PC-9 (cell line): ENCODE results near the gene EHD2. TPM values are rescaled to one million over a fixed set of nuclear protein-coding genes. Genes with fewer than 3 reads are reported as not detected.

ENCODE experiments used
- BruUV-seq: library from RNA; stranded (reverse); fragments of 400-500 nt; replicated peaks from 2 replicates; lab custom pipeline; 2021; lab: Mats Ljungman, UMichigan
- CTCF ChIA-PET: fragments of 300-600 bp; sonication (Branson Sonifier 250); formaldehyde crosslinking; loops from one replicate; lab custom pipeline; 2022; ENCODE audit warnings: antibody characterized with exemption; lab: Charles Lee
- POLR2A ChIA-PET: fragments of 300-600 bp; sonication (Branson Sonifier 250); formaldehyde crosslinking; loops from one replicate; lab custom pipeline; 2022; ENCODE audit warnings: antibody characterized with exemption; ENCODE audit not compliant: unreplicated experiment; lab: Charles Lee
- DNase-seq, 2 experiments: peaks; one replicate each; pipeline versions ENCODE4 v3.0.0 to v3.0.0-alpha.2; 2015 to 2022; ENCODE audit warnings: mixed read lengths in 1 of 2
- H2AFZ ChIP-seq: fragments of 200-600 bp; sonication (generic); 2 replicates; pipeline ENCODE4 v1.8.1; 2017; ENCODE audit warnings: antibody characterized with exemption
- H3F3A ChIP-seq: fragments of 200-600 bp; sonication (generic); 2 replicates; pipeline ENCODE4 v1.8.1; 2017; ENCODE audit warnings: antibody characterized with exemption, mild to moderate bottlenecking, low read depth; ENCODE audit not compliant: insufficient read depth
- H3K27ac ChIP-seq: fragments of 200-600 bp; sonication (generic); 2 replicates; pipeline ENCODE4 v1.6.1; 2016; ENCODE audit warnings: mixed run types
- H3K27me3 ChIP-seq: fragments of 200-600 bp; sonication (generic); 2 replicates; pipeline ENCODE4 v1.6.1; 2016; ENCODE audit warnings: low read depth, mixed run types; ENCODE audit not compliant: insufficient read depth
- H3K36me3 ChIP-seq: fragments of 200-600 bp; sonication (generic); 2 replicates; pipeline ENCODE4 v1.6.1; 2016; ENCODE audit warnings: low read depth, mixed run types
- H3K4me1 ChIP-seq: fragments of 200-600 bp; sonication (generic); replicated peaks from 2 replicates; pipeline ENCODE4 v1.6.1; 2016; ENCODE audit warnings: mixed run types; ENCODE audit not compliant: insufficient read depth
- H3K4me2 ChIP-seq: fragments of 200-600 bp; sonication (generic); 2 replicates; pipeline ENCODE4 v1.6.1; 2017; ENCODE audit warnings: mixed run types
- H3K4me3 ChIP-seq: fragments of 200-600 bp; sonication (generic); 2 replicates; pipeline ENCODE4 v1.6.1; 2016; ENCODE audit warnings: mixed run types
- H3K79me2 ChIP-seq: fragments of 200-600 bp; sonication (generic); 2 replicates; pipeline ENCODE4 v1.6.1; 2017; ENCODE audit warnings: low read depth, mixed run types
- H3K9me2 ChIP-seq: fragments of 200-600 bp; sonication (generic); 2 replicates; pipeline ENCODE4 v1.8.1; 2017; ENCODE audit warnings: mild to moderate bottlenecking; ENCODE audit not compliant: insufficient read depth
- H3K9me3 ChIP-seq: fragments of 200-600 bp; sonication (generic); 2 replicates; pipeline ENCODE4 v1.8.1; 2016; ENCODE audit warnings: low read depth; ENCODE audit not compliant: insufficient read depth
- H4K20me1 ChIP-seq: fragments of 200-600 bp; sonication (generic); 2 replicates; pipeline ENCODE4 v1.8.1; 2017; ENCODE audit not compliant: insufficient read depth
- EZH2 ChIP-seq: fragments of 200-600 bp; sonication (generic); IDR thresholded peaks from 2 replicates; pipeline ENCODE4 v1.8.0; 2017; ENCODE audit warnings: antibody characterized with exemption, low read depth
- intact Hi-C: fragments of 100-400 bp; cut with micrococcal nuclease; formaldehyde crosslinking; loops from one replicate; pipeline ENCODE4 v1.10.0; 2022; ENCODE audit not compliant: unreplicated experiment
- total RNA-seq: library from RNA; stranded (reverse); gene quantifications from 2 replicates; pipeline ENCODE4 v1.2.3, GENCODE V29; 2021
- TF ChIP-seq, protein P1 (sequence below): fragments of 200-600 bp; sonication (generic); conservative IDR thresholded peaks from 2 replicates; pipeline ENCODE4 v1.6.1; 2017; ENCODE audit warnings: mixed run types, antibody characterized with exemption, mild to moderate bottlenecking, moderate library complexity

EHD2 gene
- total RNA-seq, 1 experiment from 2014 or later, result 25.6 TPM

GRCh38 chr19:47758443-47758804 lies 45.2 kb downstream of the EHD2 start:
- intact Hi-C loops, result no loop called here
- DNase-seq, result no peak
- Histone ChIP-seq H3K4me1 (no peaks in the 10 kb centered on the region), H3F3A (peaks cover 60% of the 10 kb centered on the region), H3K4me2 (no peak overlapping the region), H3K9me2 (no peaks in the 10 kb centered on the region), H3K36me3 (peaks cover 22% of the 10 kb centered on the region), H3K27ac (no peak overlapping the region), H2AFZ (no peak overlapping the region), H3K4me3 (no peak overlapping the region), H3K27me3 (no peaks in the 10 kb centered on the region), H3K79me2 (no peaks in the 10 kb centered on the region), H3K9me3 (no peaks in the 10 kb centered on the region), H4K20me1 (peaks cover 20% of the 10 kb centered on the region)
- ChIA-PET CTCF (interaction anchor here (0.6 kb wide), 1 partner anchor 1250 kb away, joined by 8 read pairs; no protein-coding TSS in a partner anchor), POLR2A (no interaction called here)
- BruUV-seq, result no TSS peak
- no peak for TF ChIP-seq EZH2
- TF ChIP-seq, protein P1, sequence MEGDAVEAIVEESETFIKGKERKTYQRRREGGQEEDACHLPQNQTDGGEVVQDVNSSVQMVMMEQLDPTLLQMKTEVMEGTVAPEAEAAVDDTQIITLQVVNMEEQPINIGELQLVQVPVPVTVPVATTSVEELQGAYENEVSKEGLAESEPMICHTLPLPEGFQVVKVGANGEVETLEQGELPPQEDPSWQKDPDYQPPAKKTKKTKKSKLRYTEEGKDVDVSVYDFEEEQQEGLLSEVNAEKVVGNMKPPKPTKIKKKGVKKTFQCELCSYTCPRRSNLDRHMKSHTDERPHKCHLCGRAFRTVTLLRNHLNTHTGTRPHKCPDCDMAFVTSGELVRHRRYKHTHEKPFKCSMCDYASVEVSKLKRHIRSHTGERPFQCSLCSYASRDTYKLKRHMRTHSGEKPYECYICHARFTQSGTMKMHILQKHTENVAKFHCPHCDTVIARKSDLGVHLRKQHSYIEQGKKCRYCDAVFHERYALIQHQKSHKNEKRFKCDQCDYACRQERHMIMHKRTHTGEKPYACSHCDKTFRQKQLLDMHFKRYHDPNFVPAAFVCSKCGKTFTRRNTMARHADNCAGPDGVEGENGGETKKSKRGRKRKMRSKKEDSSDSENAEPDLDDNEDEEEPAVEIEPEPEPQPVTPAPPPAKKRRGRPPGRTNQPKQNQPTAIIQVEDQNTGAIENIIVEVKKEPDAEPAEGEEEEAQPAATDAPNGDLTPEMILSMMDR, result no peak

GRCh38 chr19:47760632-47760999 lies 47.4 kb downstream of the EHD2 start:
- no peaks in the 10 kb centered on the region for H3K9me3 ChIP-seq
- intact Hi-C loops, result no loop called here
- no peaks in the 10 kb centered on the region for H3K9me2 ChIP-seq
- H3K27me3 ChIP-seq, result no peaks in the 10 kb centered on the region
- no peak for DNase-seq
- TF ChIP-seq, protein P1, result no peak
- no peak for TF ChIP-seq EZH2
- H3K4me3 ChIP-seq, result no peak overlapping the region
- POLR2A ChIA-PET, result no interaction called here
- H4K20me1 ChIP-seq, result peaks cover 16% of the 10 kb centered on the region
- no peaks in the 10 kb centered on the region for H3K4me1 ChIP-seq
- H3K27ac ChIP-seq, result no peak overlapping the region
- H3K79me2 ChIP-seq, result no peaks in the 10 kb centered on the region
- H3K4me2 ChIP-seq, result no peak overlapping the region
- H3K36me3 ChIP-seq, result peaks cover 5% of the 10 kb centered on the region
- no TSS peak for BruUV-seq
- H3F3A ChIP-seq, result peaks cover 73% of the 10 kb centered on the region
- H2AFZ ChIP-seq, result no peak overlapping the region
- CTCF ChIA-PET, result no interaction called here

DNA sequence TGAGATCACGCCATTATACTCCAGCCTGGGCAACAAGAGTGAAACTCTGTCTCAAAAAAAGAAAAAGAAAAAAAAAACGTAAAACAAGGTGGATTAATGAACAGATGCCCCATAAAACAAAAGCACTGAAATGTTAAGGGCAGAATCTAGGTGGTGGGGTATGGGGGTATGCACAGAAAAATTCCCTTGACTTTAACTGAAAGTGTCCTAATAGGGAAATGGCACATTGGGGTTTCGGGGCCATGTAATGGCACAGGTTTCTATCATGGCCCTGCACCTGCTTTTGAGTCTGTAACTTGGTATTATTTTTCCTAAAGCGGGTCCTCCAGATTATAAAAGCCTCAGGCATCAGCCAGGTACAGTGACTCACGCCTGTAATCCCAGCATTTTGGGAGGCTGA lies 48.3 kb downstream of the EHD2 start:
- no TSS peak for BruUV-seq

More for the DNA sequence above, 48.3 kb downstream of the EHD2 start:
- Histone ChIP-seq H3K4me2 (no peak overlapping the region), H3K79me2 (no peaks in the 10 kb centered on the region), H3K27ac (no peak overlapping the region), H3K27me3 (no peaks in the 10 kb centered on the region), H3K4me1 (no peaks in the 10 kb centered on the region), H3K36me3 (peaks cover 3% of the 10 kb centered on the region; the same call in 1 of the 2 replicates), H3K9me2 (no peaks in the 10 kb centered on the region), H3F3A (peaks cover 63% of the 10 kb centered on the region), H2AFZ (no peak overlapping the region), H3K4me3 (no peak overlapping the region), H4K20me1 (peaks cover 16% of the 10 kb centered on the region), H3K9me3 (no peaks in the 10 kb centered on the region)
- ChIA-PET POLR2A (no interaction called here), CTCF (no interaction called here)
- intact Hi-C loops, result no loop called here
- TF ChIP-seq EZH2, result no peak
- TF ChIP-seq, protein P1, result no peak
- peak in 1 of 2 experiments; percentile 40 for DNase-seq
